HepG2 (cell line): ENCODE data around the gene TRMT10C. TPM values are rescaled to one million over a fixed set of nuclear protein-coding genes. Genes with fewer than 3 reads are reported as not detected.

Source experiments
- CEBPB ChIP-seq: IDR thresholded peaks from 2 replicates; pipeline ENCODE4 v1.6.1; 2011; ENCODE audit warnings: low read depth, low read length, improper control_type of control experiment, borderline replicate concordance
- CREM ChIP-seq, 2 experiments: sonication (generic) in 1 of 2; formaldehyde crosslinking in 1 of 2; IDR thresholded peaks; 2 replicates each; pipeline versions ENCODE4 v1.4.0 to v1.6.1; 2016 to 2020; ENCODE audit warnings: antibody characterized with exemption in 1 of 2, mild to moderate bottlenecking in 1 of 2, missing genetic modification reagents in 1 of 2
- HMG20B ChIP-seq: conservative IDR thresholded peaks from 2 replicates; pipeline ENCODE4 v1.6.1; 2016; ENCODE audit warnings: missing genetic modification reagents, missing compliant biosample characterization
- ISX ChIP-seq: sonication (generic); formaldehyde crosslinking; conservative IDR thresholded peaks from 2 replicates; pipeline ENCODE4 v1.5.0; 2020; ENCODE audit warnings: missing genetic modification reagents
- KLF11 ChIP-seq: IDR thresholded peaks from 2 replicates; pipeline ENCODE4 v1.6.1; 2016; ENCODE audit warnings: missing compliant biosample characterization
- KLF13 ChIP-seq: sonication (generic); formaldehyde crosslinking; IDR thresholded peaks from 2 replicates; pipeline ENCODE4 v1.4.0; 2020; ENCODE audit warnings: mild to moderate bottlenecking, missing genetic modification reagents
- NCOR1 ChIP-seq: fragments of 200-600 bp; sonication (generic); IDR thresholded peaks from 2 replicates; pipeline ENCODE4 v1.7.0; 2017; ENCODE audit warnings: antibody characterized with exemption, low read length, borderline replicate concordance
- SNRNP70 ChIP-seq: fragments of 200-400 bp; formaldehyde crosslinking; IDR thresholded peaks from 2 replicates; pipeline ENCODE4 v1.6.1; 2017; ENCODE audit warnings: mild to moderate bottlenecking, low read depth, low read length, moderate library complexity
- ZKSCAN8 ChIP-seq: IDR thresholded peaks from 2 replicates; pipeline ENCODE4 v1.6.1; 2016; ENCODE audit warnings: borderline replicate concordance, missing genetic modification reagents, missing compliant biosample characterization
- ZNF367 ChIP-seq: sonication (generic); formaldehyde crosslinking; IDR thresholded peaks from 2 replicates; pipeline ENCODE4 v1.4.0; 2020; ENCODE audit warnings: missing genetic modification reagents, borderline replicate concordance
- ZNF552 ChIP-seq: sonication (generic); formaldehyde crosslinking; IDR thresholded peaks from 2 replicates; pipeline ENCODE4 v1.9.0; 2022; ENCODE audit warnings: missing genetic modification reagents, mild to moderate bottlenecking, borderline replicate concordance
- ZNF83 ChIP-seq: sonication (generic); formaldehyde crosslinking; IDR thresholded peaks from 2 replicates; pipeline ENCODE4 v1.4.0; 2020; ENCODE audit warnings: missing genetic modification reagents, mild to moderate bottlenecking, borderline replicate concordance
- polyA plus RNA-seq, 8 experiments: library from polyadenylated mRNA; depleted of rRNA in 3 of 8; stranded (reverse) in 7 of 8; unstranded in 1 of 8; fragments of >200 nt; fragmentation: Illumina TruSeq in 4 of 8; extraction: Trizol in 4 of 8; gene quantifications; 2 replicates each; pipeline versions ENCODE4 v1.2.1 to v1.2.3, GENCODE V29; 2011 to 2016; ENCODE audit warnings: low read depth in 4 of 8, missing spikeins in 1 of 8, mixed read lengths in 1 of 8; ENCODE audit not compliant: insufficient read depth in 1 of 8
- total RNA-seq, 5 experiments: library from RNA; depleted of rRNA; stranded (reverse); fragments of >200 nt; fragmentation: Illumina TruSeq; extraction: Trizol; gene quantifications; 2 replicates each; pipeline ENCODE4 v1.2.3, GENCODE V29; 2016; ENCODE audit warnings: low read depth in 1 of 5
- TF ChIP-seq, protein P1 (sequence below): sonication (generic); formaldehyde crosslinking; IDR thresholded peaks from 2 replicates; pipeline ENCODE4 v1.4.0; 2020; ENCODE audit warnings: missing genetic modification reagents, mild to moderate bottlenecking, borderline replicate concordance
- TF ChIP-seq, protein P2 (sequence below): IDR thresholded peaks from 2 replicates; pipeline ENCODE4 v1.6.1; 2016; ENCODE audit warnings: low read depth, borderline replicate concordance
- TF ChIP-seq, protein P3 (sequence below): sonication (generic); formaldehyde crosslinking; IDR thresholded peaks from 2 replicates; pipeline ENCODE4 v1.5.0; 2020; ENCODE audit warnings: mild to moderate bottlenecking, low read depth, missing genetic modification reagents, borderline replicate concordance
- TF ChIP-seq, protein P4 (sequence below): sonication (generic); formaldehyde crosslinking; IDR thresholded peaks from 2 replicates; pipeline ENCODE4 v1.9.0; 2021; ENCODE audit warnings: missing genetic modification reagents, borderline replicate concordance
- TF ChIP-seq, protein P5 (sequence below): sonication (generic); formaldehyde crosslinking; IDR thresholded peaks from 2 replicates; pipeline ENCODE4 v1.4.0; 2020; ENCODE audit warnings: mild to moderate bottlenecking, missing genetic modification reagents
- TF ChIP-seq, protein P6 (sequence below): sonication (generic); formaldehyde crosslinking; IDR thresholded peaks from 2 replicates; pipeline ENCODE4 v1.5.0; 2020; ENCODE audit warnings: missing genetic modification reagents

The TRMT10C gene
- total and polyA plus RNA-seq, 2 of the 13 experiments (the other 11 are each of a cell fraction or from before 2014, with no cell fraction given) = 10.8 to 39.2 TPM

DNA sequence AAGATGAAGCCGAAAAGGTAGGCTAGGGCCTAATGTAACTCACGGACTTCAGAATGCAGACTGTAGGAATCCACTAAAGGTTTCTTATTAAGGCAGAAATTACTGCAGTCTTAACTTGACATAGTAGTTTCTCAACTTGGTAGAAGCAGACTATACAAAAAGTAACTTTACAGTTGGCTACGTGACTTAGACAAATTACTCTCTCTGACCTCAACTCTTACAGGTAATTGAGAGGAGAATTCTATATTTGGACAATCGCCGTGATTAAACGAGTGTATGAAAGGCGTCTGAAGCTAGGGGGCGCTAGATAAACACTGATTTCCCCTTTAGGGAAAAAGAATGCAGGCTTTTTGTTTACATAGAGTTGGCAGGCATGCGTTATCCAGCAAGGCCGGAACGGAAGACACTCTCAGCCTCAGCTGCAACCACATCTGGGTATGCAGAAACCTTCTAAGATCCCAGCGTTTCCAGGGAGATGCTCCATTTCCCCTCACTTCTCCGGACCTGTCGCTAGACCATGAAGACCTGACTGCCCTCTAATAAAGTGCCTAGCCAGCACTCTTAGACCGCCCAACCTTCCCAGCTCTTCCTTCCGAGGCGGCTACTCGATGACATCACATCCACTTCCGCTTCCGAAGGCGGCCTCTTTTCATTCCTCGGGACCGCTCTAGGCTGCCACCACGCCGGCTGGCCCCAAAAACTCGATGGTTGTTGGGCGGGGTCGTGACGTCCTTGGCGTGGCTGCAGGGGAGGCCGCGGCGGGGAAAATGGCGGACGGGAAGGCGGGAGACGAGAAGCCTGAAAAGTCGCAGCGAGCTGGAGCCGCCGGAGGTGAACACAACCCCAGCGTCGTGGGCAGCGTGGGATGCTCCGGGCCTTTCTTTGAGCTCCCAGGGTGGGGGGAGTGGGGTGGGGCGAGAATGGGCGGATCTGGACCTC, 12.1 kb downstream of the TRMT10C start, which contains the start of gene PCNP (continued):
- no peak for TF ChIP-seq ZNF367
- no peak for TF ChIP-seq CEBPB
- TF ChIP-seq, protein P1, sequence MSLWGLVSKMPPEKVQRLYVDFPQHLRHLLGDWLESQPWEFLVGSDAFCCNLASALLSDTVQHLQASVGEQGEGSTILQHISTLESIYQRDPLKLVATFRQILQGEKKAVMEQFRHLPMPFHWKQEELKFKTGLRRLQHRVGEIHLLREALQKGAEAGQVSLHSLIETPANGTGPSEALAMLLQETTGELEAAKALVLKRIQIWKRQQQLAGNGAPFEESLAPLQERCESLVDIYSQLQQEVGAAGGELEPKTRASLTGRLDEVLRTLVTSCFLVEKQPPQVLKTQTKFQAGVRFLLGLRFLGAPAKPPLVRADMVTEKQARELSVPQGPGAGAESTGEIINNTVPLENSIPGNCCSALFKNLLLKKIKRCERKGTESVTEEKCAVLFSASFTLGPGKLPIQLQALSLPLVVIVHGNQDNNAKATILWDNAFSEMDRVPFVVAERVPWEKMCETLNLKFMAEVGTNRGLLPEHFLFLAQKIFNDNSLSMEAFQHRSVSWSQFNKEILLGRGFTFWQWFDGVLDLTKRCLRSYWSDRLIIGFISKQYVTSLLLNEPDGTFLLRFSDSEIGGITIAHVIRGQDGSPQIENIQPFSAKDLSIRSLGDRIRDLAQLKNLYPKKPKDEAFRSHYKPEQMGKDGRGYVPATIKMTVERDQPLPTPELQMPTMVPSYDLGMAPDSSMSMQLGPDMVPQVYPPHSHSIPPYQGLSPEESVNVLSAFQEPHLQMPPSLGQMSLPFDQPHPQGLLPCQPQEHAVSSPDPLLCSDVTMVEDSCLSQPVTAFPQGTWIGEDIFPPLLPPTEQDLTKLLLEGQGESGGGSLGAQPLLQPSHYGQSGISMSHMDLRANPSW = peak; percentile 16; the same call in 1 of the 2 replicates
- peak; percentile 98 for TF ChIP-seq CREM (IDR thresholded peaks at IDR 0.05)
- peak; percentile 67 for TF ChIP-seq CREM (CRISPR knock-in tag; IDR thresholded peaks at IDR 0.05)
- TF ChIP-seq, protein P2, sequence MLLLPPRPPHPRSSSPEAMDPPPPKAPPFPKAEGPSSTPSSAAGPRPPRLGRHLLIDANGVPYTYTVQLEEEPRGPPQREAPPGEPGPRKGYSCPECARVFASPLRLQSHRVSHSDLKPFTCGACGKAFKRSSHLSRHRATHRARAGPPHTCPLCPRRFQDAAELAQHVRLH (CRISPR knock-in tag) = 0 out of 2 replicates have a peak, but pooled peaks have one; percentile 70
- TF ChIP-seq, protein P3, sequence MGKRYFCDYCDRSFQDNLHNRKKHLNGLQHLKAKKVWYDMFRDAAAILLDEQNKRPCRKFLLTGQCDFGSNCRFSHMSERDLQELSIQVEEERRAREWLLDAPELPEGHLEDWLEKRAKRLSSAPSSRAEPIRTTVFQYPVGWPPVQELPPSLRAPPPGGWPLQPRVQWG (CRISPR knock-in tag) = no peak
- TF ChIP-seq KLF13 (CRISPR knock-in tag) = no peak
- TF ChIP-seq, protein P4, sequence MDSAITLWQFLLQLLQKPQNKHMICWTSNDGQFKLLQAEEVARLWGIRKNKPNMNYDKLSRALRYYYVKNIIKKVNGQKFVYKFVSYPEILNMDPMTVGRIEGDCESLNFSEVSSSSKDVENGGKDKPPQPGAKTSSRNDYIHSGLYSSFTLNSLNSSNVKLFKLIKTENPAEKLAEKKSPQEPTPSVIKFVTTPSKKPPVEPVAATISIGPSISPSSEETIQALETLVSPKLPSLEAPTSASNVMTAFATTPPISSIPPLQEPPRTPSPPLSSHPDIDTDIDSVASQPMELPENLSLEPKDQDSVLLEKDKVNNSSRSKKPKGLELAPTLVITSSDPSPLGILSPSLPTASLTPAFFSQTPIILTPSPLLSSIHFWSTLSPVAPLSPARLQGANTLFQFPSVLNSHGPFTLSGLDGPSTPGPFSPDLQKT = no peak
- TF ChIP-seq ZKSCAN8 = peak; percentile 13; the same call in 1 of the 2 replicates
- TF ChIP-seq, protein P5, sequence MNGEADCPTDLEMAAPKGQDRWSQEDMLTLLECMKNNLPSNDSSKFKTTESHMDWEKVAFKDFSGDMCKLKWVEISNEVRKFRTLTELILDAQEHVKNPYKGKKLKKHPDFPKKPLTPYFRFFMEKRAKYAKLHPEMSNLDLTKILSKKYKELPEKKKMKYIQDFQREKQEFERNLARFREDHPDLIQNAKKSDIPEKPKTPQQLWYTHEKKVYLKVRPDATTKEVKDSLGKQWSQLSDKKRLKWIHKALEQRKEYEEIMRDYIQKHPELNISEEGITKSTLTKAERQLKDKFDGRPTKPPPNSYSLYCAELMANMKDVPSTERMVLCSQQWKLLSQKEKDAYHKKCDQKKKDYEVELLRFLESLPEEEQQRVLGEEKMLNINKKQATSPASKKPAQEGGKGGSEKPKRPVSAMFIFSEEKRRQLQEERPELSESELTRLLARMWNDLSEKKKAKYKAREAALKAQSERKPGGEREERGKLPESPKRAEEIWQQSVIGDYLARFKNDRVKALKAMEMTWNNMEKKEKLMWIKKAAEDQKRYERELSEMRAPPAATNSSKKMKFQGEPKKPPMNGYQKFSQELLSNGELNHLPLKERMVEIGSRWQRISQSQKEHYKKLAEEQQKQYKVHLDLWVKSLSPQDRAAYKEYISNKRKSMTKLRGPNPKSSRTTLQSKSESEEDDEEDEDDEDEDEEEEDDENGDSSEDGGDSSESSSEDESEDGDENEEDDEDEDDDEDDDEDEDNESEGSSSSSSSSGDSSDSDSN (CRISPR knock-in tag) = no peak; the same call in 1 of the 2 replicates
- 0 out of 2 replicates have a peak, but pooled peaks have one; percentile 6 for TF ChIP-seq HMG20B (CRISPR knock-in tag)
- peak; percentile 55; the same call in 1 of the 2 replicates for TF ChIP-seq NCOR1
- TF ChIP-seq ISX (CRISPR knock-in tag) = no peak
- TF ChIP-seq ZNF83 (CRISPR knock-in tag) = no peak
- TF ChIP-seq, protein P6, sequence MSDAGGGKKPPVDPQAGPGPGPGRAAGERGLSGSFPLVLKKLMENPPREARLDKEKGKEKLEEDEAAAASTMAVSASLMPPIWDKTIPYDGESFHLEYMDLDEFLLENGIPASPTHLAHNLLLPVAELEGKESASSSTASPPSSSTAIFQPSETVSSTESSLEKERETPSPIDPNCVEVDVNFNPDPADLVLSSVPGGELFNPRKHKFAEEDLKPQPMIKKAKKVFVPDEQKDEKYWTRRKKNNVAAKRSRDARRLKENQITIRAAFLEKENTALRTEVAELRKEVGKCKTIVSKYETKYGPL (CRISPR knock-in tag) = no peak
- peak; percentile 74; the same call in 1 of the 2 replicates for TF ChIP-seq ZNF552 (CRISPR knock-in tag)
- TF ChIP-seq KLF11 (CRISPR knock-in tag) = 0 out of 2 replicates have a peak, but pooled peaks have one; percentile 49
- no peak for TF ChIP-seq SNRNP70
